Purkinje cell (primary cell): ENCODE data around the gene BEND7. TPM values are rescaled to one million over a fixed set of nuclear protein-coding genes. Genes with fewer than 3 reads are reported as not detected.

Experiments used
- polyA plus RNA-seq: library from polyadenylated mRNA; unstranded; fragments of >200 nt; fragmentation: Nextera tagmentation; gene quantifications from 2 replicates; pipeline ENCODE4 v1.2.1, GENCODE V29; 2014

Gene BEND7
- 0.60 and 1.3 TPM in 2 replicates for polyA plus RNA-seq

GRCh38 chr10:13528875-13529713 is at the start of gene BEND7:
BEND7 (minus strand) TSS chr10:13529014; CDS start chr10:13528533, 481 bp downstream.

Other genes starting within 250 kb of the BEND7 start
- 70.8 and 79.3 TPM in 2 replicates for gene PHYH, start 228.9 kb downstream of the BEND7 start, polyA plus RNA-seq
- 11.4 and 13.6 TPM in 2 replicates for gene SEPHS1, start 180.7 kb downstream of the BEND7 start, polyA plus RNA-seq
- gene PRPF18, start 58.0 kb upstream of the BEND7 start, polyA plus RNA-seq, result 26.0 and 28.1 TPM in 2 replicates